Measurements from ENCODE around the gene CCR6. TPM values are rescaled to one million over a fixed set of nuclear protein-coding genes. Genes with fewer than 3 reads are reported as not detected.

Gene CCR6
- total RNA-seq, 5 donors from 2014 or later (not counting 1 experiment from before 2014, with no cell fraction given) = 3.2 to 19.4 (median 15.0) TPM

DNA sequence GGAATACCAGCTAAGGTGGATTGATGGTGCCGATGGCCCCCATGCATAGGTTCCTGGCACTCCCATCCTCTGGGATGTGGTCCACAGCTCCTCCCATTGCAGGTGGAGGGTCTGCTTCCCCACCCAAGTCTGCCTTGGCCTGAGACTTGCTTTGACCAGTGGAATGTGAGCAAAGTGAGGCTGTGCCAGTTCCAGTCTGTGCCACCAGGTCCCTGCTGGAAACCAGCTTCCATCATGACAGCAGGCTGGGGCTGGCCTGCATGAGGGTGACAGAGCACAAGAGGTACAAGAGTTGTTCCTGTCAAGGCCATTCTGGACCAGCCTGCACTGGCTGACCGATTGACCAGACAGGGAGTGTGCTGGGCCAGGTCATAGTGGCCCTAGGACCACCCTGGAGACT is 27.0 kb upstream of the CCR6 start:
- peak overlapping the region in 1 of 2 donors; percentile 84 for H3K27ac Mint-ChIP-seq

DNA sequence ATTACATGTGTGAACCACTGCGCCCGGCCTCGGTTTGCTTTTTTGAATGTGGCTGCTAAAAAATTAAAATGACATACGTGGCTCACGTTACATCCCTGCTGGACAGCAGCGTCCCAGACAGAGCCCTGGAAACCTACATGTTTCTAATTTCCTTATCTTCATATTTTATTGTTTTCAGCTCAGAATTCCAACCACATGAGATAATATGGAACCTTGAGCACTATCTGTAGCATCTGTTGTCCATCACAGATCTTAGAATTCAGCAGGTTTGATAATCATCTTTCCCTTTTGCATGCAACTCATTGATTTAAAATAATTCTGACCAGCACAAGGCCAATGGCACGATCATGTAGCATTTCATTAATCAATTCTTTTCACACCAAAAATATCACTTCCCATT is 25.9 kb upstream of the CCR6 start:
- Mint-ChIP-seq H3K4me1 (peaks cover 50 to 70% (median 51%) of the 10 kb centered on the region in 3 donors), H3K27ac (no peak overlapping the region)
- peaks cover 39 to 54% of the 10 kb centered on the region in 2 experiments for H3K4me1 ChIP-seq (ENCODE audit: control insufficient read depth in 1 of 2, extremely low read depth in 1 of 2, insufficient read depth in 2 of 2, low read length in 2 of 2)

More for the DNA sequence above, 27.0 kb upstream of the CCR6 start:
- Mint-ChIP-seq H3K36me3 (no peaks in the 10 kb centered on the region), H3K9me3 (no peaks in the 10 kb centered on the region), H3K4me3 (no peak overlapping the region), H3K4me1 (peaks cover 61 to 78% (median 62%) of the 10 kb centered on the region in 3 donors), H3K27me3 (no peaks in the 10 kb centered on the region)
- no peak overlapping the region for H3K4me3 ChIP-seq (ENCODE audit: control insufficient read depth in 1 of 2, extremely low read depth in 1 of 2, low read length in 1 of 2)
- no peaks in the 10 kb centered on the region for H3K36me3 ChIP-seq (ENCODE audit: control insufficient read depth in 2 of 2, extremely low read depth in 1 of 2, insufficient read depth in 1 of 2, low read length in 1 of 2)
- DNase-seq (no peak), ATAC-seq (replicated peaks in 1 of 4) (no peak)
- no peaks in the 10 kb centered on the region for H3K9me3 ChIP-seq
- POLR2A ChIA-PET = no interaction called here
- H3K27ac ChIP-seq (ENCODE audit: low read length) = peak overlapping the region; percentile 82
- CTCF ChIA-PET = no interaction called here
- WGBS (ENCODE audit: insufficient coverage) = 100% methylated on average over 1 of the region's 2 CpGs
- no peaks in the 10 kb centered on the region for H3K27me3 ChIP-seq (replicated peaks in 1 of 2; ENCODE audit: control insufficient read depth in 2 of 2, extremely low read depth in 1 of 2, insufficient read depth in 2 of 2, low read length in 1 of 2)
- H3K4me1 ChIP-seq (ENCODE audit: control insufficient read depth in 1 of 2, extremely low read depth in 1 of 2, insufficient read depth in 2 of 2, low read length in 2 of 2) = peaks cover 50 to 64% of the 10 kb centered on the region in 2 experiments

DNA sequence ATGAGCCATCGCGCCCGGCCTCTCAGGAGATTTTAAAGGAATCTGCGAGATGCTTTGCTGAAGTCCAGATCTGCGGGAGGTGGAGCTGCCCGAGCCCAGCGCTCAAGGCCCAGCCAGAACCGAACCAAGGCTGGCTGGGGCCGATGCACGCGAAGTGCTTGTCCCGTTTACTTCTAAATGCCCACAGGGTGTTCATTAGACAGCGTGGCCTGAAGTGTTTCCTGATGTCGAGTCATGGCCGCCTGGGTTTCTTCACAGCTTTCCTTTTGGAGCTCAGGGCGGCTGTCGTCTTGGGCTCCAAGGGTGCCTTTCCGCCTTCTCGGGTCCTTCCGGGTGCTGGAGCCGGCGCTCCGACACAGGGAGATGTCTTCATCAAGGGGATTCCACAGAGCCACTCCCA is 25.1 kb upstream of the CCR6 start:
- Histone ChIP-seq H3K9me3 (no peaks in the 10 kb centered on the region), H3K36me3 (ENCODE audit: control insufficient read depth in 2 of 2, extremely low read depth in 1 of 2, insufficient read depth in 1 of 2, low read length in 1 of 2) (no peaks in the 10 kb centered on the region), H3K4me3 (ENCODE audit: control insufficient read depth in 1 of 2, extremely low read depth in 1 of 2, low read length in 1 of 2) (no peak overlapping the region), H3K4me1 (ENCODE audit: control insufficient read depth in 1 of 2, extremely low read depth in 1 of 2, insufficient read depth in 2 of 2, low read length in 2 of 2) (peaks cover 32 to 49% of the 10 kb centered on the region in 2 experiments), H3K27me3 (replicated peaks in 1 of 2; ENCODE audit: control insufficient read depth in 2 of 2, extremely low read depth in 1 of 2, insufficient read depth in 2 of 2, low read length in 1 of 2) (no peaks in the 10 kb centered on the region), H3K27ac (ENCODE audit: low read length) (no peak overlapping the region)
- H3K9me3 Mint-ChIP-seq = no peaks in the 10 kb centered on the region
- ChIA-PET CTCF (no interaction called here), POLR2A (no interaction called here)
- no peak overlapping the region for H3K27ac Mint-ChIP-seq
- DNase-seq = no peak
- H3K4me3 Mint-ChIP-seq = no peak overlapping the region
- peaks cover 42 to 65% (median 44%) of the 10 kb centered on the region in 3 donors for H3K4me1 Mint-ChIP-seq
- no peak for ATAC-seq (replicated peaks in 1 of 4)
- H3K36me3 Mint-ChIP-seq = no peaks in the 10 kb centered on the region
- WGBS (ENCODE audit: insufficient coverage) = 96% methylated on average over 23 of the region's 23 CpGs
- H3K27me3 Mint-ChIP-seq = no peaks in the 10 kb centered on the region

More for the DNA sequence above, 25.9 kb upstream of the CCR6 start:
- no peaks in the 10 kb centered on the region for H3K9me3 ChIP-seq
- H3K4me3 ChIP-seq (ENCODE audit: control insufficient read depth in 1 of 2, extremely low read depth in 1 of 2, low read length in 1 of 2) = no peak overlapping the region
- POLR2A ChIA-PET = no interaction called here
- H3K27ac ChIP-seq (ENCODE audit: low read length) = no peak overlapping the region
- ATAC-seq (replicated peaks in 1 of 4) (no peak), DNase-seq (no peak)
- Mint-ChIP-seq H3K4me3 (no peak overlapping the region), H3K9me3 (no peaks in the 10 kb centered on the region), H3K27me3 (no peaks in the 10 kb centered on the region), H3K36me3 (no peaks in the 10 kb centered on the region)
- no peaks in the 10 kb centered on the region for H3K36me3 ChIP-seq (ENCODE audit: control insufficient read depth in 2 of 2, extremely low read depth in 1 of 2, insufficient read depth in 1 of 2, low read length in 1 of 2)
- CTCF ChIA-PET = no interaction called here
- no peaks in the 10 kb centered on the region for H3K27me3 ChIP-seq (replicated peaks in 1 of 2; ENCODE audit: control insufficient read depth in 2 of 2, extremely low read depth in 1 of 2, insufficient read depth in 2 of 2, low read length in 1 of 2)
- 93% methylated on average over 7 of the region's 7 CpGs for WGBS (ENCODE audit: insufficient coverage)

DNA sequence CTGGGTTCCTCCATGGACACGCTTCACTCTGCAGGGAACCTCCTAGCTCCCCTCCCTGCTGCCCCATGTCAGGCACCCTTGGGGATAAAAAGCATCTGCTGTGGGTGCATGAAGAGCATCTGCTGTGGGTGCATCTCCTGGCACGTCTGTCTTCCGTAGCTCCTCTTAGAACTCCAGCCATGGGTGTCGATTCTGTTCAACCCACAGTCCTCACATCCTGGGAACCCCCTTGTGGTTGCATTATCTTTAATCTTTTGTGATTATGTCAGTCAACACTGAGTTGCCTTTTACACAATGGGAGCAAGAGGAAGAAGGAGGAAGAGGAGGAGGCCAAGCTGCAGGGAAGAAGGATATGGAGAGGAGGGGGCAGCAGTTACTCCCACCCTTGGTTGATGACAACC is 24.1 kb upstream of the CCR6 start:
- POLR2A ChIA-PET = interaction anchor here in 1 of 2 donors (0.6 kb wide), 1 partner anchor 14 kb away, joined by 4 read pairs; no protein-coding TSS in a partner anchor
- Histone ChIP-seq H3K27ac (ENCODE audit: low read length) (no peak overlapping the region), H3K36me3 (ENCODE audit: control insufficient read depth in 2 of 2, extremely low read depth in 1 of 2, insufficient read depth in 1 of 2, low read length in 1 of 2) (no peaks in the 10 kb centered on the region), H3K9me3 (no peaks in the 10 kb centered on the region), H3K27me3 (replicated peaks in 1 of 2; ENCODE audit: control insufficient read depth in 2 of 2, extremely low read depth in 1 of 2, insufficient read depth in 2 of 2, low read length in 1 of 2) (no peaks in the 10 kb centered on the region), H3K4me1 (ENCODE audit: control insufficient read depth in 1 of 2, extremely low read depth in 1 of 2, insufficient read depth in 2 of 2, low read length in 2 of 2) (peaks cover 21 to 49% of the 10 kb centered on the region in 2 experiments), H3K4me3 (ENCODE audit: control insufficient read depth in 1 of 2, extremely low read depth in 1 of 2, low read length in 1 of 2) (no peak overlapping the region)
- ATAC-seq (replicated peaks in 1 of 4) = peak in 1 of 4 experiments; percentile 82
- Mint-ChIP-seq H3K27me3 (no peaks in the 10 kb centered on the region), H3K27ac (peak overlapping the region in 1 of 2 donors; percentile 14), H3K9me3 (no peaks in the 10 kb centered on the region), H3K4me3 (no peak overlapping the region), H3K4me1 (peaks cover 31 to 65% (median 41%) of the 10 kb centered on the region in 3 donors), H3K36me3 (no peaks in the 10 kb centered on the region)
- CTCF ChIA-PET = no interaction called here
- DNase-seq = peak in 5 of 35 experiments; percentile 28 to 70 (median 33)
- no CpG with 5 or more reads among the region's 4 CpGs for WGBS (ENCODE audit: insufficient coverage)

DNA sequence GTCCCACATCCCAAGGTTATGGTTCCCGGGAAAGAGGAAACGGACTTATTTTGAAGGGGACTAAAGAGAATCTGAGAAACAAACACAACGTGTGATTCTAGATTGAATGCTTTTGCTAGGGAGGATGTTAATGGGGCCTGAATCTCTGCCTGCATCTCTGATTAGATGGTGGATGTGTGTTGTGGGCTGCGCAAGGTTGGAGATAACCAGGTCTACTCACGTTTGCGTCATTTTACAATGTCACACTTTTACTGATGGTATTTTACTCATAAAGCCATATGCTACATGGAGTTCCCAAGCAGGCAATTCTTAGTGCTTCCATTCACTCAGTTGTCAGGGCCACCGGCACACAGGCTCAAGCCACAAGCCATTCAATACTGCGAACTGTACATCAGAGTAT is 23.2 kb upstream of the CCR6 start:
- no peaks in the 10 kb centered on the region for H3K36me3 Mint-ChIP-seq
- H3K4me1 ChIP-seq (ENCODE audit: control insufficient read depth in 1 of 2, extremely low read depth in 1 of 2, insufficient read depth in 2 of 2, low read length in 2 of 2) = peaks cover 12 to 40% of the 10 kb centered on the region in 2 experiments
- H3K27me3 ChIP-seq (replicated peaks in 1 of 2; ENCODE audit: control insufficient read depth in 2 of 2, extremely low read depth in 1 of 2, insufficient read depth in 2 of 2, low read length in 1 of 2) = no peaks in the 10 kb centered on the region
- no peak overlapping the region for H3K27ac ChIP-seq (ENCODE audit: low read length)
- H3K4me1 Mint-ChIP-seq = peaks cover 23 to 60% (median 32%) of the 10 kb centered on the region in 3 donors
- no peak overlapping the region for H3K4me3 Mint-ChIP-seq
- H3K27ac Mint-ChIP-seq = no peak overlapping the region
- H3K9me3 ChIP-seq = no peaks in the 10 kb centered on the region
- H3K36me3 ChIP-seq (ENCODE audit: control insufficient read depth in 2 of 2, extremely low read depth in 1 of 2, insufficient read depth in 1 of 2, low read length in 1 of 2) = no peaks in the 10 kb centered on the region
- H3K4me3 ChIP-seq (ENCODE audit: control insufficient read depth in 1 of 2, extremely low read depth in 1 of 2, low read length in 1 of 2) = no peak overlapping the region
- no peaks in the 10 kb centered on the region for H3K27me3 Mint-ChIP-seq
- no peak for DNase-seq
- no peaks in the 10 kb centered on the region for H3K9me3 Mint-ChIP-seq
- ChIA-PET POLR2A (no interaction called here), CTCF (no interaction called here)
- no peak for ATAC-seq (replicated peaks in 1 of 4)
- WGBS (ENCODE audit: insufficient coverage) = 96% methylated on average over 3 of the region's 8 CpGs

DNA sequence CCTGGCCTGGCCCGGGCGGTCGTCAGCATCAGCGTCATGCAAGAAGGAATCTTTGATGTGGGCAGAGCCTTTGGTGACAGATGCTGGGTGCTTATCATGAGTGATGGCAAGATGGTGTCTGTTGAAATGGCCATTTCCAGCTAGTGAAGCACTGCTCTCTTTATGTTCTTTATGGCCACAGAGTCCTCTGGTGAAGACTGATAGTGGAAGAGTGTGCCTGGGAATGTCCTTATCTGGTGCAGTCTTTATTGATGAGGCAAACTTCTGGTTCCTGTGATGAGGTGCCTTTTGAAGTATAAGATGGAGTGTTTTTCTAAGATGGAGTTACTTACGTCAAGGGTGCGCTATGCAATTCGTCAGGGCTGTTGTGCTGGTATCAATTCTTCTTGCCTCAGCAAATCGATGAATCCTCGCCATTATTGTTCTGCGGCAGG is 22.6 kb upstream of the CCR6 start:
- H3K4me3 ChIP-seq (ENCODE audit: control insufficient read depth in 1 of 2, extremely low read depth in 1 of 2, low read length in 1 of 2) = no peak overlapping the region
- H3K9me3 ChIP-seq = no peaks in the 10 kb centered on the region
- ChIA-PET CTCF (no interaction called here), POLR2A (no interaction called here)
- no peak overlapping the region for H3K27ac ChIP-seq (ENCODE audit: low read length)
- ATAC-seq (replicated peaks in 1 of 4) (no peak), DNase-seq (no peak)
- Mint-ChIP-seq H3K27me3 (no peaks in the 10 kb centered on the region), H3K4me3 (no peak overlapping the region), H3K4me1 (peaks cover 17 to 54% (median 26%) of the 10 kb centered on the region in 3 donors), H3K36me3 (no peaks in the 10 kb centered on the region), H3K27ac (no peak overlapping the region), H3K9me3 (no peaks in the 10 kb centered on the region)
- no peaks in the 10 kb centered on the region for H3K36me3 ChIP-seq (ENCODE audit: control insufficient read depth in 2 of 2, extremely low read depth in 1 of 2, insufficient read depth in 1 of 2, low read length in 1 of 2)
- WGBS (ENCODE audit: insufficient coverage) = 96% methylated on average over 7 of the region's 10 CpGs
- H3K4me1 ChIP-seq (ENCODE audit: control insufficient read depth in 1 of 2, extremely low read depth in 1 of 2, insufficient read depth in 2 of 2, low read length in 2 of 2) = peaks cover 7 to 35% of the 10 kb centered on the region in 2 experiments
- no peaks in the 10 kb centered on the region for H3K27me3 ChIP-seq (replicated peaks in 1 of 2; ENCODE audit: control insufficient read depth in 2 of 2, extremely low read depth in 1 of 2, insufficient read depth in 2 of 2, low read length in 1 of 2)

DNA sequence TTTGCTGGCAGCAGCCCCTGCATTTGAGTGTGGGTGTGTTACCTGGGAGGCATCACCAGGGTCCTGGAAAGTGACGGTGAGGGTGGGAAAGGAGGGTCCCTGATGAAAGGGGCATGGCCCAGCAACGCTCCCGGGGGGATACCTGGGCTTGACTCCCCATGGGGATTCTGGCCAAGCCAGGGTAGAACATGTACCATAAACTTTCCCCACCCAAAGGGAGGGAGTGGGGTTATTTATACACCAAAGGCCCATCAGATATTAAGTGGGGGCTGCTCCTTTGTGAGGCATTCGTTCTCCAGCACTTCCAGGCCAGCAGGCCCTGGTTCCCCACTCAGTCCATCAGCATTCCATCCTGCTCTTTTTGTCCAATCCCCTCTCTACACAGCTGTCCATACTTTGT is 20.6 kb upstream of the CCR6 start:
- no peak overlapping the region for H3K27ac Mint-ChIP-seq
- H3K4me1 Mint-ChIP-seq = peaks cover 11 to 42% (median 22%) of the 10 kb centered on the region in 3 donors
- Histone ChIP-seq H3K4me1 (ENCODE audit: control insufficient read depth in 1 of 2, extremely low read depth in 1 of 2, insufficient read depth in 2 of 2, low read length in 2 of 2) (peaks cover 6 to 28% of the 10 kb centered on the region in 2 experiments), H3K27me3 (replicated peaks in 1 of 2; ENCODE audit: control insufficient read depth in 2 of 2, extremely low read depth in 1 of 2, insufficient read depth in 2 of 2, low read length in 1 of 2) (no peaks in the 10 kb centered on the region), H3K4me3 (ENCODE audit: control insufficient read depth in 1 of 2, extremely low read depth in 1 of 2, low read length in 1 of 2) (no peak overlapping the region), H3K9me3 (no peaks in the 10 kb centered on the region), H3K27ac (ENCODE audit: low read length) (no peak overlapping the region), H3K36me3 (ENCODE audit: control insufficient read depth in 2 of 2, extremely low read depth in 1 of 2, insufficient read depth in 1 of 2, low read length in 1 of 2) (no peaks in the 10 kb centered on the region)
- ATAC-seq (replicated peaks in 1 of 4) (no peak), DNase-seq (no peak)
- no peaks in the 10 kb centered on the region for H3K36me3 Mint-ChIP-seq
- ChIA-PET POLR2A (no interaction called here), CTCF (no interaction called here)
- 33% methylated on average over 1 of the region's 4 CpGs for WGBS (ENCODE audit: insufficient coverage)
- H3K4me3 Mint-ChIP-seq = no peak overlapping the region
- H3K27me3 Mint-ChIP-seq = no peaks in the 10 kb centered on the region
- no peaks in the 10 kb centered on the region for H3K9me3 Mint-ChIP-seq

Data from T-cell (primary cell).